Common myeloid progenitor, CD34-positive (primary cell): Measurements from ENCODE around the gene SPPL2C.

Experiments
- CTCF ChIA-PET: fragments of 350-600 bp; sonication (Branson Sonifier 250); formaldehyde crosslinking; loops from one replicate; lab custom pipeline; 2021; ENCODE audit warnings: antibody characterized with exemption; lab: Charles Lee
- POLR2A ChIA-PET: fragments of 350-600 bp; sonication (Branson Sonifier 250); formaldehyde crosslinking; loops from one replicate; lab custom pipeline; 2021; ENCODE audit warnings: antibody characterized with exemption; lab: Charles Lee
- DNase-seq, 3 donors: peaks; one replicate each; pipeline versions ENCODE4 v3.0.0 to v3.0.0-alpha.2; 2013
- H3K27ac ChIP-seq, 2 experiments: 1 replicate in 1 of 2; 2 replicates in 1 of 2; pipeline ENCODE4 v1.7.0; 2013; ENCODE audit warnings: inconsistent platforms in 2 of 2, low read length in 2 of 2, mild to moderate bottlenecking in 2 of 2, low read depth in 1 of 2, moderate library complexity in 1 of 2; ENCODE audit not compliant: severe bottlenecking in 2 of 2, insufficient read depth in 1 of 2, poor library complexity in 1 of 2
- H3K27me3 ChIP-seq, 5 experiments: replicated peaks in 2 of 5; 1 replicate in 3 of 5; 2 replicates in 2 of 5; pipeline versions ENCODE4 v1.6.1 to v1.7.0; 2013; ENCODE audit warnings: low read length in 4 of 5, mild to moderate bottlenecking in 2 of 5, moderate library complexity in 2 of 5, inconsistent platforms in 1 of 5; ENCODE audit not compliant: insufficient read depth in 5 of 5, control insufficient read depth in 4 of 5
- H3K36me3 ChIP-seq, 4 experiments: 1 replicate in 2 of 4; 2 replicates in 2 of 4; pipeline versions ENCODE4 v1.6.1 to v1.7.0; 2013; ENCODE audit warnings: low read length in 3 of 4, control low read depth in 1 of 4, mild to moderate bottlenecking in 1 of 4; ENCODE audit not compliant: control insufficient read depth in 4 of 4, insufficient read depth in 4 of 4
- H3K4me1 ChIP-seq, 4 experiments: 1 replicate in 3 of 4; 2 replicates in 1 of 4; pipeline versions ENCODE4 v1.6.1 to v1.7.1; 2013; ENCODE audit warnings: low read length in 3 of 4, mild to moderate bottlenecking in 3 of 4, control low read depth in 1 of 4, inconsistent platforms in 1 of 4, moderate library complexity in 1 of 4; ENCODE audit not compliant: control insufficient read depth in 4 of 4, insufficient read depth in 4 of 4; ENCODE audit errors: control extremely low read depth in 1 of 4
- H3K4me3 ChIP-seq, 7 experiments: 1 replicate in 4 of 7; 2 replicates in 3 of 7; pipeline versions ENCODE4 v1.5.1 to v1.7.0; 2013; ENCODE audit warnings: mild to moderate bottlenecking in 7 of 7, low read length in 6 of 7, moderate library complexity in 6 of 7, inconsistent platforms in 2 of 7, low read depth in 2 of 7, control low read depth in 1 of 7; ENCODE audit not compliant: insufficient read depth in 4 of 7, control insufficient read depth in 1 of 7; ENCODE audit errors: extremely low read depth in 1 of 7
- H3K9me3 ChIP-seq, 5 experiments: 1 replicate in 4 of 5; 2 replicates in 1 of 5; pipeline versions ENCODE4 v1.6.1 to v1.7.1; 2013; ENCODE audit warnings: low read length in 4 of 5, mild to moderate bottlenecking in 2 of 5, inconsistent platforms in 1 of 5, low read depth in 1 of 5, moderate library complexity in 1 of 5; ENCODE audit not compliant: control insufficient read depth in 4 of 5, insufficient read depth in 2 of 5; ENCODE audit errors: control extremely low read depth in 1 of 5
- WGBS: methylation state at CpG from one replicate; pipeline ENCODE4 v1.1.5; 2013; ENCODE audit not compliant: insufficient coverage; 5-methylcytosine and 5-hydroxymethylcytosine counted together

SPPL2C gene

GRCh38 chr17:45836047-45837044, 8.3 kb upstream of the SPPL2C start:
- WGBS, result 86% methylated on average over 16 of the region's 20 CpGs
- H3K4me3 ChIP-seq, result no peak overlapping the region
- H3K4me1 ChIP-seq, result no peaks in the 10 kb centered on the region
- no peak overlapping the region for H3K27ac ChIP-seq
- DNase-seq, result no peak
- ChIA-PET POLR2A (no interaction called here), CTCF (interaction anchor here (0.6 to 2.6 kb wide), 8 partner anchors 9 to 196 kb away, joined by 3 to 13 read pairs (median 4); no protein-coding TSS in a partner anchor)
- H3K36me3 ChIP-seq, result no peaks in the 10 kb centered on the region
- no peaks in the 10 kb centered on the region for H3K27me3 ChIP-seq
- no peaks in the 10 kb centered on the region for H3K9me3 ChIP-seq

GRCh38 chr17:45837187-45837586, 7.5 kb upstream of the SPPL2C start:
- no peak overlapping the region for H3K4me3 ChIP-seq
- no peaks in the 10 kb centered on the region for H3K9me3 ChIP-seq
- 71% methylated on average over 9 of the region's 10 CpGs for WGBS
- H3K27ac ChIP-seq, result no peak overlapping the region
- no peaks in the 10 kb centered on the region for H3K27me3 ChIP-seq
- POLR2A ChIA-PET, result no interaction called here
- CTCF ChIA-PET, result interaction anchor here (1.0 to 3.7 kb wide), 6 partner anchors 10 to 197 kb away, joined by 3 to 14 read pairs (median 4); no protein-coding TSS in a partner anchor
- H3K4me1 ChIP-seq, result peaks cover 0 to 3% (median 0%) of the 10 kb centered on the region in 4 experiments
- H3K36me3 ChIP-seq, result no peaks in the 10 kb centered on the region
- DNase-seq, result no peak

GRCh38 chr17:45837603-45838002, 7.1 kb upstream of the SPPL2C start:
- H3K9me3 ChIP-seq, result no peaks in the 10 kb centered on the region
- no peak overlapping the region for H3K27ac ChIP-seq
- DNase-seq, result no peak
- no peaks in the 10 kb centered on the region for H3K27me3 ChIP-seq
- H3K4me1 ChIP-seq, result peaks cover 0 to 3% (median 0%) of the 10 kb centered on the region in 4 experiments
- CTCF ChIA-PET, result interaction anchor here (1.0 to 3.7 kb wide), 4 partner anchors 10 to 197 kb away, joined by 3 to 14 read pairs (median 5); no protein-coding TSS in a partner anchor
- WGBS, result 96% methylated on average over 9 of the region's 9 CpGs
- H3K4me3 ChIP-seq, result no peak overlapping the region
- H3K36me3 ChIP-seq, result no peaks in the 10 kb centered on the region
- POLR2A ChIA-PET, result no interaction called here

GRCh38 chr17:45838751-45839295, 5.9 kb upstream of the SPPL2C start:
- no peak overlapping the region for H3K27ac ChIP-seq
- no peak overlapping the region for H3K4me3 ChIP-seq
- peaks cover 0 to 3% (median 0%) of the 10 kb centered on the region in 4 experiments for H3K4me1 ChIP-seq
- ChIA-PET CTCF (interaction anchor here (1.2 to 3.7 kb wide), 2 partner anchors 55 to 198 kb away, joined by 3 to 14 read pairs; partner anchors contain the start of gene CRHR1), POLR2A (no interaction called here)
- no peaks in the 10 kb centered on the region for H3K9me3 ChIP-seq
- H3K27me3 ChIP-seq, result no peaks in the 10 kb centered on the region
- H3K36me3 ChIP-seq, result no peaks in the 10 kb centered on the region
- no peak for DNase-seq
- 93% methylated on average over 8 of the region's 8 CpGs for WGBS

- 88% methylated on average over 4 of the region's 4 CpGs for WGBS
- POLR2A ChIA-PET, result no interaction called here
- H3K4me1 ChIP-seq, result peaks cover 0 to 3% (median 0%) of the 10 kb centered on the region in 4 experiments
- DNase-seq, result no peak
- no peaks in the 10 kb centered on the region for H3K36me3 ChIP-seq
- no peaks in the 10 kb centered on the region for H3K27me3 ChIP-seq
- CTCF ChIA-PET, result interaction anchor here (1.1 to 3.7 kb wide), 3 partner anchors 8 to 199 kb away, joined by 3 to 14 read pairs (median 3); partner anchors contain the start of gene CRHR1
- H3K9me3 ChIP-seq, result no peaks in the 10 kb centered on the region
- H3K27ac ChIP-seq, result no peak overlapping the region
- no peak overlapping the region for H3K4me3 ChIP-seq
These were observed 5.2 kb upstream of the SPPL2C start for GRCh38 chr17:45839442-45839841.

- Histone ChIP-seq H3K36me3 (no peaks in the 10 kb centered on the region), H3K9me3 (no peaks in the 10 kb centered on the region), H3K27ac (no peak overlapping the region), H3K4me1 (peaks cover 0 to 3% (median 0%) of the 10 kb centered on the region in 4 experiments), H3K4me3 (no peak overlapping the region), H3K27me3 (no peaks in the 10 kb centered on the region)
- ChIA-PET POLR2A (interaction anchor here (0.6 kb wide), 1 partner anchor 499 kb away, joined by 3 read pairs; no protein-coding TSS in a partner anchor), CTCF (no interaction called here)
- 96% methylated on average over 9 of the region's 9 CpGs for WGBS
- no peak for DNase-seq
These were observed 3.5 kb upstream of the SPPL2C start for GRCh38 chr17:45841186-45841585.
